Brain microvascular endothelial cell (primary cell): ENCODE results near the gene KCNK4.

Experiments used
- DNase-seq: peaks from one replicate; pipeline ENCODE4 v3.0.0-alpha.2; 2020
- H3K27ac ChIP-seq: fragments of 250-450 bp; sonication (Bioruptor Pico); 2 replicates; pipeline ENCODE4 v1.5.1; 2020; ENCODE audit warnings: mild to moderate bottlenecking, moderate library complexity
- H3K27me3 ChIP-seq: fragments of 250-450 bp; sonication (Bioruptor Pico); replicated peaks from 2 replicates; pipeline ENCODE4 v1.5.1; 2020; ENCODE audit warnings: mild to moderate bottlenecking
- H3K36me3 ChIP-seq: fragments of 250-450 bp; sonication (Bioruptor Pico); replicated peaks from 2 replicates; pipeline ENCODE4 v1.5.1; 2020; ENCODE audit warnings: mild to moderate bottlenecking
- H3K4me3 ChIP-seq: 2 replicates; pipeline ENCODE4 v1.5.1; 2011; ENCODE audit warnings: low read depth, mild to moderate bottlenecking, control low read depth, low read length, moderate library complexity
- in situ Hi-C: cut with HindIII; loops from 2 replicates; pipeline ENCODE4 v1.10.0; 2017; ENCODE audit warnings: low sequenced_read_pairs, low pct_ligation_motif_present
- TF ChIP-seq, protein P1 (sequence below): IDR thresholded peaks from 2 replicates; pipeline ENCODE4 v1.5.1; 2011; ENCODE audit warnings: low read depth, mild to moderate bottlenecking, moderate library complexity, low read length, control low read depth, inconsistent platforms; ENCODE audit errors: missing control alignments

KCNK4 gene

DNA sequence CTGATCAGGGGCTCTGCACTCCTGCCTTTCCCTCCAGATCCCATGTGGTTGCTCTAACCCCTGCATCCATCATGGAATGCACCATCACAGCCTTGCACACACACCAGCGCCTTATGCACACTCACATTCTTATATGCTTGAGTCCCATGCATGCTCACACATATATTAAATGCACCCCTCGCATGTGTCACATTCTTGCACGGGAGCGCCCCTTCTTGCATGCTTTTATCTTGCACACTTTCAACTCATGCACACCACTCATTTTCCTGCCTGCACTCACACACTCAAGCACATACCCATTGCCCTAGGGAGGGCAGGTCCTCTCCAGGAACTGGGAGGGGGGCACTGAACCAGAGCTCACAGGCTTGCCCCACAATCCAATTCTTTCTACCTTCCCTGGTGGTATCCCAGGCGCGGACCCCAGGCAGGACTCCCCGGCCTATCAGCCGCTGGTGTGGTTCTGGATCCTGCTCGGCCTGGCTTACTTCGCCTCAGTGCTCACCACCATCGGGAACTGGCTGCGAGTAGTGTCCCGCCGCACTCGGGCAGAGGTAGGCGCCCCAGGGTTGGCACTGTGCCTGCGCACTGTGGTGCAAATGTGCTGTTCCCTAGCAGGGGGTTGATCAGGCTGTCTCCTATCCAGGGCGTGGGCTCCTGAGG is 6.7 kb downstream of the KCNK4 start:
- TF ChIP-seq, protein P1, sequence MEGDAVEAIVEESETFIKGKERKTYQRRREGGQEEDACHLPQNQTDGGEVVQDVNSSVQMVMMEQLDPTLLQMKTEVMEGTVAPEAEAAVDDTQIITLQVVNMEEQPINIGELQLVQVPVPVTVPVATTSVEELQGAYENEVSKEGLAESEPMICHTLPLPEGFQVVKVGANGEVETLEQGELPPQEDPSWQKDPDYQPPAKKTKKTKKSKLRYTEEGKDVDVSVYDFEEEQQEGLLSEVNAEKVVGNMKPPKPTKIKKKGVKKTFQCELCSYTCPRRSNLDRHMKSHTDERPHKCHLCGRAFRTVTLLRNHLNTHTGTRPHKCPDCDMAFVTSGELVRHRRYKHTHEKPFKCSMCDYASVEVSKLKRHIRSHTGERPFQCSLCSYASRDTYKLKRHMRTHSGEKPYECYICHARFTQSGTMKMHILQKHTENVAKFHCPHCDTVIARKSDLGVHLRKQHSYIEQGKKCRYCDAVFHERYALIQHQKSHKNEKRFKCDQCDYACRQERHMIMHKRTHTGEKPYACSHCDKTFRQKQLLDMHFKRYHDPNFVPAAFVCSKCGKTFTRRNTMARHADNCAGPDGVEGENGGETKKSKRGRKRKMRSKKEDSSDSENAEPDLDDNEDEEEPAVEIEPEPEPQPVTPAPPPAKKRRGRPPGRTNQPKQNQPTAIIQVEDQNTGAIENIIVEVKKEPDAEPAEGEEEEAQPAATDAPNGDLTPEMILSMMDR, result no peak
- Histone ChIP-seq H3K27me3 (peaks cover 65% of the 10 kb centered on the region), H3K27ac (no peak overlapping the region), H3K4me3 (no peak overlapping the region), H3K36me3 (no peaks in the 10 kb centered on the region)
- in situ Hi-C loops, result no loop called here
- DNase-seq, result no peak

DNA sequence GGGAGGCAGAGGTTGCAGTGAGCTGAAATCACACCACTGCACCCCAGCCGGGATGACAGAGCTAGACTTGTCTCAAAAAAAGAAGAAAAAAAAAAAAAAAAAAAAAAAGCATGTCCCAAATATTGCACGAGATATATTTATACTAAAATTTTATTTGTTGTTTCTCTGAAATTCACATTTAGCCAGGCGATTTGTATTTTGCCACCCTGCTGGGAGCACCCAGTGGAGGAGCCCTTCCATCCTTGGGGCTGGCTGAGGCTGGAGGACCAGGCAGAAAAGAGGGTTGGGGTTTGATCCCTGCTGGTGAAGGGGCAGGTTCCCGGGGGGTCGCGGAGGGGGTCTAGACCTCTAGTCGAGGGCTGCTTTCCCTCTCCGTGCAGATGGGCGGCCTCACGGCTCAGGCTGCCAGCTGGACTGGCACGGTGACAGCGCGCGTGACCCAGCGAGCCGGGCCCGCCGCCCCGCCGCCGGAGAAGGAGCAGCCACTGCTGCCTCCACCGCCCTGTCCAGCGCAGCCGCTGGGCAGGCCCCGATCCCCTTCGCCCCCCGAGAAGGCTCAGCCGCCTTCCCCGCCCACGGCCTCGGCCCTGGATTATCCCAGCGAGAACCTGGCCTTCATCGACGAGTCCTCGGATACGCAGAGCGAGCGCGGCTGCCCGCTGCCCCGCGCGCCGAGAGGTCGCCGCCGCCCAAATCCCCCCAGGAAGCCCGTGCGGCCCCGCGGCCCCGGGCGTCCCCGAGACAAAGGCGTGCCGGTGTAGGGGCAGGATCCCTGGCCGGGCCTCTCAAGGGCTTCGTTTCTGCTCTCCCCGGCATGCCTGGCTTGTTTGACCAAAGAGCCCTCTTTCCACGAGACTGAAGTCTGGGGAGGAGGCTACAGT is 8.1 kb downstream of the KCNK4 start:
- TF ChIP-seq, protein P1, result no peak
- Histone ChIP-seq H3K27ac (no peak overlapping the region), H3K27me3 (peaks cover 53% of the 10 kb centered on the region), H3K36me3 (no peaks in the 10 kb centered on the region), H3K4me3 (no peak overlapping the region)
- in situ Hi-C loops, result no loop called here
- no peak for DNase-seq

DNA sequence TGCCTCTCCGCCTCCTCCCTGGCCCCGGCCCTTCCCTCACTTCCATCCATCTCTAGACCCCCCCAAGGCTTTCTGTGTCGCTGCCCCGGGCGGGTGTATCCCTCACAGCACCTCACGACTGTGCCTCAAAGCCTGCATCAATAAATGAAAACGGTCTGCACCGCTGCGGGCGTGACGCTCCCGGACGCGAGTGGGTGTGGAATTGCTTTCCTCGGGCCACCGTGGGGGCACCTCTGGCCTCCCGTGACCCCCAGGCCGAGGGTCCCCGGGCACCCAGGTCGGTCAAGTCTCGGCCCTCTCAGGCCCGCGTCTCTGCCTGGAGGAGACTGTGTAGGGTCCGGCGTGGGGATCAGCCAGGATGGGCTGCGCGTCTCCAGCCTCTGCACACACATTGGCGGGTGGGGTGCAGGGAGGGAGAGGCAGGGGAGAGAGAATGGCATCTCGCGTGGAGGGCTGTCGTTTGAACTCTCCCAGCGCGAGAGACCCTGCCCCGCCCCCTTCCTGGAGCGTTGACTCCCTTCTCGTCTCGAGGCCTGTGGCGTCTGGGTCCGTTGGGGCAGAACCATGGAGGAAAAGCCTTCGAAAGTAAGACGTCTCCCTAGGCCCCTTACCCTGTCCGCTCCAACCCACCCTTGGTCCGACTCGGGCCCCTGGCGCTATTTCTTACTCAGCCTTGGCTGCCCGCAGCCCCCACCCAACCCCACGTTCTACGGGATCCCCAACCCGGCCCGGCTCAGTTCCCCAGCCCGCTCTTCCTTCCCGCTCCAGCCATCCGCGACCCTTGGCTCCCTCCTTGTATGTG is 8.9 kb downstream of the KCNK4 start, which contains the start of gene CATSPERZ:
Gene CATSPERZ (plus strand): TSS at position 512 of the 802 bp plus-strand sequence. CDS start 53 bp downstream, at position 565.
- in situ Hi-C loops, result no loop called here
- H3K36me3 ChIP-seq, result no peaks in the 10 kb centered on the region
- TF ChIP-seq, protein P1, result peak; percentile 14
- H3K27me3 ChIP-seq, result peaks cover 50% of the 10 kb centered on the region
- DNase-seq, result no peak
- no peak within 1 kb of the TSS for H3K27ac ChIP-seq
- H3K4me3 ChIP-seq, result peak within 1 kb of the TSS; percentile 39

DNA sequence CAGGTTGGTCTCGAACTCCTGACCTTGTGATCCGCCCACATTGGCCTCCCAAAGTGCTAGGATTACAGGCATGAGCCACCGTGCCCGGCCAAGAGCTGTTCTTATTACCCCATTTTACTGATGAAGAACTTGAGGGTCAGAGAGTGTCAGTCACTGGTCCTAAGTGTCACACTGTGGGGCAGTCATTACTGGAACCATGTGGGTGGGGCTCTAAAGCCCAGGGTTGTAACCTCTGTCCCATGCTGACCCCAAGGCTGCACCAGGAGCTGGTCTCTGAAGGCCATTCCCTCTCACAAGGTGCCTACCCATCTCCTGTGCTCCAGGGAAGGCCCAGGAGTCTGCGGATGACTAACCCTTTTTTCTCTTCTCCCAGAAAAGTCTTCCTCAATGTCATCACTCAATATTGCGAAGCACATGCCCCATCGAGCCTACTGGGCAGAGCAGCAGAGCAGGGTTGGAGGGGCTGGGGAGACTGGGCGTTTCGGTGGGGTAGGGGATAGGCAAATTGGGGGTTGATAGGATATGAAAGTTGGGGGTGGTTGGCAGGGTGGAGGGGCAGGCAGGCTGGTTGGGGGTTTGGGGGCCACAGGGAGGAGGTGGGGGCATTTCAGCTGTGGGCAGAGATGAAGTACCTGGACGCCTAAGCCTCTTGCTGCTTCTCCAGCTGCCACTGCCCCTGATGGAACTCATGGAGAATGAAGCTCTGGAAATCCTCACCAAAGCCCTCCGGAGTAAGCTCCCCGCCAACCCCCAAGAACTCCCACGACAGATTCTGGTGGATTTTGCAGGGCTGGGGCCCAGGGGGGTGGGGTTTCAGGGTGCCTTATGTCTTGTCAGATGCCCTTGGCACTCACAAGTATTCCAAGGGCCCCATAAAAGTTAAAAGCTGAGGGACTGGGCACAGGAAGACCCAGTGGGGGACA is 12.3 kb downstream of the KCNK4 start:
- TF ChIP-seq, protein P1, result no peak
- H3K4me3 ChIP-seq, result no peak overlapping the region
- in situ Hi-C loops, result no loop called here
- H3K27me3 ChIP-seq, result peaks cover 20% of the 10 kb centered on the region
- H3K36me3 ChIP-seq, result no peaks in the 10 kb centered on the region
- H3K27ac ChIP-seq, result no peak overlapping the region
- no peak for DNase-seq

DNA sequence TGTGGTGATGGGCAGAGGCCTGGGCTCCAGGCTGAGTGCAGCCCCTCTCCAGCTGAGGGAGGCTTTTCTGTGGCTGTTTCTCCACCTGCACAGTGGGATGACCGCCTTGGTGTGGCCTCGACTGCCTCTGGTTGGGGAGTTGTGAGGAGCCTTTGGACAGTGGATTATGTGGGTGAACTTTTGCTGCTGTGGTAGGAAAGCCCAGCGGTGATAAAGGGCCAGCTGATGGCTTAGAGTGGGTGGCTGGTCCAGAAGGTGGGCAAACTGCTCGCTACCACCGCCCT is 12.9 kb downstream of the KCNK4 start:
- no peak for DNase-seq
- H3K27me3 ChIP-seq, result peaks cover 16% of the 10 kb centered on the region
- in situ Hi-C loops, result no loop called here
- peak overlapping the region; percentile 54 for H3K4me3 ChIP-seq
- H3K36me3 ChIP-seq, result no peaks in the 10 kb centered on the region
- TF ChIP-seq, protein P1, result no peak
- no peak overlapping the region for H3K27ac ChIP-seq
